GM18870 (cell line): ENCODE data around the gene MS4A10.

ENCODE experiments used
- ATAC-seq: cut with Tn5 transposase; IDR thresholded peaks from one replicate; pipeline ENCODE4 v1.9.1; 2021; ENCODE audit warnings: moderate library complexity; ENCODE audit not compliant: unreplicated experiment

MS4A10 gene

GRCh38 chr11:60764879-60765278 is 20.3 kb upstream of the MS4A10 start:
- ATAC-seq = no peak

- ATAC-seq = no peak
Measured at GRCh38 chr11:60765355-60765754, 19.8 kb upstream of the MS4A10 start.

- no peak for ATAC-seq
Measured at GRCh38 chr11:60766547-60766946, 18.6 kb upstream of the MS4A10 start.

- no peak for ATAC-seq
Measured at GRCh38 chr11:60767388-60767811, 17.7 kb upstream of the MS4A10 start.

- no peak for ATAC-seq
Measured at GRCh38 chr11:60768202-60768601, 16.9 kb upstream of the MS4A10 start.

GRCh38 chr11:60769273-60769672 is 15.9 kb upstream of the MS4A10 start:
- ATAC-seq = no peak

GRCh38 chr11:60769811-60770210 is 15.3 kb upstream of the MS4A10 start:
- no peak for ATAC-seq

- ATAC-seq = no peak
Measured at GRCh38 chr11:60771146-60771545, 14.0 kb upstream of the MS4A10 start.

GRCh38 chr11:60771879-60772525 is 13.1 kb upstream of the MS4A10 start:
- ATAC-seq = no peak

GRCh38 chr11:60772666-60773065 is 12.5 kb upstream of the MS4A10 start:
- no peak for ATAC-seq

GRCh38 chr11:60774726-60775125 is 10.4 kb upstream of the MS4A10 start:
- ATAC-seq = no peak

- peak; percentile 69 for ATAC-seq
Measured at GRCh38 chr11:60775420-60775961, 9.6 kb upstream of the MS4A10 start.

- no peak for ATAC-seq
Measured at GRCh38 chr11:60776167-60776566, 9.0 kb upstream of the MS4A10 start.

- ATAC-seq = no peak
Measured at GRCh38 chr11:60777106-60777505, 8.0 kb upstream of the MS4A10 start.

GRCh38 chr11:60777572-60777971 is 7.6 kb upstream of the MS4A10 start:
- ATAC-seq = no peak

GRCh38 chr11:60780065-60780464 is 5.1 kb upstream of the MS4A10 start:
- ATAC-seq = no peak

GRCh38 chr11:60780774-60781173 is 4.4 kb upstream of the MS4A10 start:
- no peak for ATAC-seq

GRCh38 chr11:60781286-60781980 is 3.7 kb upstream of the MS4A10 start:
- ATAC-seq = no peak

- ATAC-seq = no peak
Measured at GRCh38 chr11:60781981-60782316, 3.2 kb upstream of the MS4A10 start.

GRCh38 chr11:60782393-60783140 is 2.6 kb upstream of the MS4A10 start:
- ATAC-seq = no peak

GRCh38 chr11:60783141-60783484 is 2.0 kb upstream of the MS4A10 start:
- ATAC-seq = no peak

GRCh38 chr11:60783911-60784310 is 1.2 kb upstream of the MS4A10 start:
- ATAC-seq = no peak
